ENCODE results near the gene ACVR2B.

The ACVR2B gene

GRCh38 chr3:38473229-38473628 is 19.5 kb downstream of the ACVR2B start:
- Mint-ChIP-seq H3K4me3 (no peak overlapping the region), H3K9me3 (peaks cover 16% of the 10 kb centered on the region), H3K27me3 (no peaks in the 10 kb centered on the region), H3K4me1 (no peaks in the 10 kb centered on the region), H3K36me3 (peaks cover 11% of the 10 kb centered on the region), H3K27ac (no peak overlapping the region)
- no peak for ATAC-seq

- H3K4me1 Mint-ChIP-seq, result no peaks in the 10 kb centered on the region
Measured at GRCh38 chr3:38474928-38475605, 21.4 kb downstream of the ACVR2B start.

GRCh38 chr3:38475716-38476115 is 22.0 kb downstream of the ACVR2B start:
- Mint-ChIP-seq H3K4me1 (no peaks in the 10 kb centered on the region), H3K27ac (no peak overlapping the region), H3K27me3 (no peaks in the 10 kb centered on the region), H3K9me3 (peaks cover 2% of the 10 kb centered on the region), H3K4me3 (no peak overlapping the region), H3K36me3 (no peaks in the 10 kb centered on the region)
- ATAC-seq, result no peak

More at GRCh38 chr3:38474928-38475605, 21.4 kb downstream of the ACVR2B start:
- H3K27me3 Mint-ChIP-seq, result no peaks in the 10 kb centered on the region
- no peak overlapping the region for H3K27ac Mint-ChIP-seq
- no peaks in the 10 kb centered on the region for H3K36me3 Mint-ChIP-seq
- no peak for ATAC-seq
- no peak overlapping the region for H3K4me3 Mint-ChIP-seq
- peaks cover 5% of the 10 kb centered on the region for H3K9me3 Mint-ChIP-seq

- H3K4me3 Mint-ChIP-seq, result no peak overlapping the region
- H3K27ac Mint-ChIP-seq, result no peak overlapping the region
- H3K36me3 Mint-ChIP-seq, result peaks cover 3% of the 10 kb centered on the region
- no peaks in the 10 kb centered on the region for H3K27me3 Mint-ChIP-seq
- H3K4me1 Mint-ChIP-seq, result no peaks in the 10 kb centered on the region
- no peaks in the 10 kb centered on the region for H3K9me3 Mint-ChIP-seq
- ATAC-seq, result no peak
Measured at GRCh38 chr3:38476157-38476756, 22.6 kb downstream of the ACVR2B start.

GRCh38 chr3:38477057-38477820 is 23.5 kb downstream of the ACVR2B start:
- no peak for ATAC-seq
- Mint-ChIP-seq H3K9me3 (no peaks in the 10 kb centered on the region), H3K36me3 (peaks cover 8% of the 10 kb centered on the region), H3K4me3 (no peak overlapping the region), H3K4me1 (no peaks in the 10 kb centered on the region), H3K27ac (no peak overlapping the region), H3K27me3 (no peaks in the 10 kb centered on the region)

- ATAC-seq, result peak; percentile 4
- H3K36me3 Mint-ChIP-seq, result peaks cover 12% of the 10 kb centered on the region
- no peak overlapping the region for H3K27ac Mint-ChIP-seq
- H3K4me1 Mint-ChIP-seq, result no peaks in the 10 kb centered on the region
- no peak overlapping the region for H3K4me3 Mint-ChIP-seq
- H3K9me3 Mint-ChIP-seq, result no peaks in the 10 kb centered on the region
- no peaks in the 10 kb centered on the region for H3K27me3 Mint-ChIP-seq
Measured at GRCh38 chr3:38477839-38478450, 24.3 kb downstream of the ACVR2B start.

- H3K9me3 Mint-ChIP-seq, result no peaks in the 10 kb centered on the region
- no peak overlapping the region for H3K4me3 Mint-ChIP-seq
- H3K36me3 Mint-ChIP-seq, result peaks cover 16% of the 10 kb centered on the region
- H3K4me1 Mint-ChIP-seq, result no peaks in the 10 kb centered on the region
- no peak for ATAC-seq
- no peaks in the 10 kb centered on the region for H3K27me3 Mint-ChIP-seq
- H3K27ac Mint-ChIP-seq, result no peak overlapping the region
Measured at GRCh38 chr3:38478901-38479300, 25.2 kb downstream of the ACVR2B start.

GRCh38 chr3:38479431-38480092 is 25.9 kb downstream of the ACVR2B start:
- H3K36me3 Mint-ChIP-seq, result peaks cover 18% of the 10 kb centered on the region
- no peaks in the 10 kb centered on the region for H3K4me1 Mint-ChIP-seq
- H3K27ac Mint-ChIP-seq, result no peak overlapping the region
- H3K27me3 Mint-ChIP-seq, result no peaks in the 10 kb centered on the region
- no peaks in the 10 kb centered on the region for H3K9me3 Mint-ChIP-seq
- no peak overlapping the region for H3K4me3 Mint-ChIP-seq
- ATAC-seq, result peak; percentile 65

GRCh38 chr3:38480093-38480445 is 26.4 kb downstream of the ACVR2B start:
- Mint-ChIP-seq H3K4me3 (no peak overlapping the region), H3K4me1 (no peaks in the 10 kb centered on the region), H3K9me3 (no peaks in the 10 kb centered on the region), H3K36me3 (peaks cover 18% of the 10 kb centered on the region), H3K27me3 (no peaks in the 10 kb centered on the region), H3K27ac (no peak overlapping the region)
- no peak for ATAC-seq

GRCh38 chr3:38480930-38481329 is 27.2 kb downstream of the ACVR2B start:
- Mint-ChIP-seq H3K27ac (no peak overlapping the region), H3K4me3 (no peak overlapping the region), H3K4me1 (no peaks in the 10 kb centered on the region), H3K27me3 (no peaks in the 10 kb centered on the region), H3K36me3 (peaks cover 18% of the 10 kb centered on the region), H3K9me3 (no peaks in the 10 kb centered on the region)
- no peak for ATAC-seq

GRCh38 chr3:38482951-38483350 is 29.3 kb downstream of the ACVR2B start:
- no peaks in the 10 kb centered on the region for H3K9me3 Mint-ChIP-seq

GRCh38 chr3:38487323-38487722 is 33.6 kb downstream of the ACVR2B start:
- Mint-ChIP-seq H3K9me3 (no peaks in the 10 kb centered on the region), H3K4me1 (peaks cover 10% of the 10 kb centered on the region), H3K27me3 (no peaks in the 10 kb centered on the region), H3K27ac (no peak overlapping the region), H3K4me3 (no peak overlapping the region), H3K36me3 (peaks cover 9% of the 10 kb centered on the region)
- peak; percentile 81 for ATAC-seq

More at GRCh38 chr3:38482951-38483350, 29.3 kb downstream of the ACVR2B start:
- no peak overlapping the region for H3K4me3 Mint-ChIP-seq
- H3K36me3 Mint-ChIP-seq, result peaks cover 18% of the 10 kb centered on the region
- no peaks in the 10 kb centered on the region for H3K27me3 Mint-ChIP-seq
- peaks cover 10% of the 10 kb centered on the region for H3K4me1 Mint-ChIP-seq
- ATAC-seq, result no peak
- H3K27ac Mint-ChIP-seq, result no peak overlapping the region

- H3K27ac Mint-ChIP-seq, result no peak overlapping the region
- H3K4me3 Mint-ChIP-seq, result no peak overlapping the region
- no peak for ATAC-seq
- H3K9me3 Mint-ChIP-seq, result no peaks in the 10 kb centered on the region
- peaks cover under 1% of the 10 kb centered on the region for H3K36me3 Mint-ChIP-seq
- H3K4me1 Mint-ChIP-seq, result peaks cover 10% of the 10 kb centered on the region
- H3K27me3 Mint-ChIP-seq, result no peaks in the 10 kb centered on the region
Measured at GRCh38 chr3:38488949-38489348, 35.3 kb downstream of the ACVR2B start.

- H3K27me3 Mint-ChIP-seq, result no peaks in the 10 kb centered on the region
- ATAC-seq, result no peak
- H3K36me3 Mint-ChIP-seq, result no peaks in the 10 kb centered on the region
- H3K4me3 Mint-ChIP-seq, result no peak overlapping the region
- H3K27ac Mint-ChIP-seq, result no peak overlapping the region
- peaks cover 10% of the 10 kb centered on the region for H3K4me1 Mint-ChIP-seq
- H3K9me3 Mint-ChIP-seq, result no peaks in the 10 kb centered on the region
Measured at GRCh38 chr3:38489766-38490165, 36.1 kb downstream of the ACVR2B start.
